ENCODE data around the gene RXFP1. TPM values are rescaled to one million over a fixed set of nuclear protein-coding genes. Genes with fewer than 3 reads are reported as not detected.

Gene RXFP1
- total RNA-seq, 1 donor from 2014 or later, result not detected

DNA sequence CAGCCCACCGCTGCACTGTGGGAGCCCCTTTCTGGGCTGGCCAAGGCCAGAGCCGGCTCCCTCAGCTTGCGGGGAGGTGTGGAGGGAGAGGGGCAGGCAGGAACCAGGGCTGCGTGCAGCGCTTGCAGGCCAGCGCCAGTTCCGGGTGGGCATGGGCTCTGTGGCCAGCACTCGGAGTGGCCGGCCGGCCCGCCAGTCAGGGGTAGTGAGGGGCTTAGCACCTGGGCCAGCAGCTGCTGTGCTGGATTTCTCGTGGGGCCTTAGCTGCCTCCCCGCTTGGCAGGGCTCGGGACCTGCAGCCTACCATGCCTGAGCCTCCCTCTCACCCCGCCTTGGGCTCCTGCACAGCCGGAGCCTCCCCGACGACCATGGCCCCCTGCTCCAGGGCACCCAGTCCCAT, 45.2 kb downstream of the RXFP1 start:
- no peaks in the 10 kb centered on the region for H3K4me1 Mint-ChIP-seq (ENCODE audit: low read depth)
- DNase-seq (ENCODE audit: low spot score), result no peak
- peaks cover 2% of the 10 kb centered on the region for H3K27me3 Mint-ChIP-seq (ENCODE audit: insufficient read depth)

DNA sequence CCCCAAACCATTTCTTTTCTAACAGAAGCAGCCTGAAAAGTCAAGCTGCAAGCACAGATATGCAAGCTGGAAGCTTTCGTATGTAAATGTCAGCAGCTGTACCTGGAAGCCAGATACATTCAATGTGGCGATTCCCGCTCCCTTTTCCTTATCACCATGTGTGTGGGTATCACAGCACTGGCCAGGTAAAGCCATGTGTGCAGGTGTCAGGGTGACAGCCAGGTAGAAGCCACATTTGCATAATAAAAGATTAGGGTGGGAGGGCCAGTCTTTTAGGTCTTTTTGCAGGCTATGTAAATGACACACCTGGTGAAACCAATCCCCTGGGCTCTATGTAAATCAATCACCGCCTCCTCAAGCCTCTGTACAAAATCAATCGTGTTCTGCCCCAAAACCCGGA, 50.1 kb downstream of the RXFP1 start:
- H3K4me3 Mint-ChIP-seq, result no peak overlapping the region
- H3K27ac Mint-ChIP-seq, result no peak overlapping the region
- no peak for DNase-seq (ENCODE audit: low spot score)
- H3K27me3 Mint-ChIP-seq (ENCODE audit: insufficient read depth), result no peaks in the 10 kb centered on the region
- H3K4me1 Mint-ChIP-seq (ENCODE audit: low read depth), result no peaks in the 10 kb centered on the region
- no peaks in the 10 kb centered on the region for H3K36me3 Mint-ChIP-seq (ENCODE audit: low read depth)
- H3K9me3 Mint-ChIP-seq, result no peaks in the 10 kb centered on the region
- intact Hi-C loops (cut with micrococcal nuclease), result no loop called here

More for the DNA sequence above, 45.2 kb downstream of the RXFP1 start:
- Mint-ChIP-seq H3K4me3 (no peak overlapping the region), H3K9me3 (no peaks in the 10 kb centered on the region), H3K36me3 (ENCODE audit: low read depth) (no peaks in the 10 kb centered on the region), H3K27ac (no peak overlapping the region)
- intact Hi-C loops (cut with micrococcal nuclease), result no loop called here

- intact Hi-C loops (cut with micrococcal nuclease), result no loop called here
- H3K36me3 Mint-ChIP-seq (ENCODE audit: low read depth), result no peaks in the 10 kb centered on the region
- no peaks in the 10 kb centered on the region for H3K27me3 Mint-ChIP-seq (ENCODE audit: insufficient read depth)
- H3K4me3 Mint-ChIP-seq, result no peak overlapping the region
- no peaks in the 10 kb centered on the region for H3K9me3 Mint-ChIP-seq
- no peaks in the 10 kb centered on the region for H3K4me1 Mint-ChIP-seq (ENCODE audit: low read depth)
- no peak overlapping the region for H3K27ac Mint-ChIP-seq
- no peak for DNase-seq (ENCODE audit: low spot score)
Measured at GRCh38 chr4:158572608-158573007, 50.9 kb downstream of the RXFP1 start.

- H3K27ac Mint-ChIP-seq, result no peak overlapping the region
- H3K4me1 Mint-ChIP-seq (ENCODE audit: low read depth), result no peaks in the 10 kb centered on the region
- peaks cover 1% of the 10 kb centered on the region for H3K27me3 Mint-ChIP-seq (ENCODE audit: insufficient read depth)
- H3K4me3 Mint-ChIP-seq, result no peak overlapping the region
- intact Hi-C loops (cut with micrococcal nuclease), result no loop called here
- no peaks in the 10 kb centered on the region for H3K36me3 Mint-ChIP-seq (ENCODE audit: low read depth)
- no peak for DNase-seq (ENCODE audit: low spot score)
- no peaks in the 10 kb centered on the region for H3K9me3 Mint-ChIP-seq
Measured at GRCh38 chr4:158578476-158578875, 56.8 kb downstream of the RXFP1 start.

GRCh38 chr4:158580064-158580463, 58.4 kb downstream of the RXFP1 start:
- H3K27ac Mint-ChIP-seq, result no peak overlapping the region

DNA sequence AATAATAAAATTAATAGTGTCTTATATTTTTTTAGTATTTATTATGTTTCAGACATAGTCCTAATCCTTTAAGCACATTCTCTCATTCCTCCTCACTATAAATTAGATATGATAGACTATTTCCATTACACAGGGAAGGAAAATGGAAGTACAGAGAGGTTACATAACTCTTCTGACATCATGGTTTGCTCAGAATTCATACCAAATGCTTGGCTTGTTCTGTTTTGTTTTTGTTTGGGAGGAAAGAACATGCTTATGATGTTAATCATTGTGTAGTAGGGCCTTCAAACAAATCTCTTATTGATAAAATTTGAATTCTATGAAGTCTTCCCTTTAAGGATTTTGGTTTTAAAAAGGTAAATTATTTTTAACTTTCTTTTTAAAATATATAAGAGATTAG, 59.5 kb downstream of the RXFP1 start:
- peaks cover 1% of the 10 kb centered on the region for H3K27me3 Mint-ChIP-seq (ENCODE audit: insufficient read depth)
- intact Hi-C loops (cut with micrococcal nuclease), result no loop called here
- H3K9me3 Mint-ChIP-seq, result no peaks in the 10 kb centered on the region
- no peak for DNase-seq (ENCODE audit: low spot score)
- H3K27ac Mint-ChIP-seq, result no peak overlapping the region
- H3K36me3 Mint-ChIP-seq (ENCODE audit: low read depth), result no peaks in the 10 kb centered on the region
- H3K4me3 Mint-ChIP-seq, result no peak overlapping the region
- H3K4me1 Mint-ChIP-seq (ENCODE audit: low read depth), result no peaks in the 10 kb centered on the region

More at GRCh38 chr4:158580064-158580463, 58.4 kb downstream of the RXFP1 start:
- Mint-ChIP-seq H3K27me3 (ENCODE audit: insufficient read depth) (peaks cover 1% of the 10 kb centered on the region), H3K4me1 (ENCODE audit: low read depth) (no peaks in the 10 kb centered on the region), H3K9me3 (no peaks in the 10 kb centered on the region), H3K36me3 (ENCODE audit: low read depth) (no peaks in the 10 kb centered on the region), H3K4me3 (no peak overlapping the region)
- no peak for DNase-seq (ENCODE audit: low spot score)
- intact Hi-C loops (cut with micrococcal nuclease), result no loop called here

- no peak for DNase-seq (ENCODE audit: low spot score)
- H3K9me3 Mint-ChIP-seq, result no peaks in the 10 kb centered on the region
- H3K27me3 Mint-ChIP-seq (ENCODE audit: insufficient read depth), result peaks cover 7% of the 10 kb centered on the region
- no peak overlapping the region for H3K27ac Mint-ChIP-seq
- no peaks in the 10 kb centered on the region for H3K36me3 Mint-ChIP-seq (ENCODE audit: low read depth)
- H3K4me3 Mint-ChIP-seq, result no peak overlapping the region
- intact Hi-C loops (cut with micrococcal nuclease), result no loop called here
- no peaks in the 10 kb centered on the region for H3K4me1 Mint-ChIP-seq (ENCODE audit: low read depth)
Measured at GRCh38 chr4:158586881-158587280, 65.2 kb downstream of the RXFP1 start.

- peaks cover 10% of the 10 kb centered on the region for H3K27me3 Mint-ChIP-seq (ENCODE audit: insufficient read depth)
- H3K27ac Mint-ChIP-seq, result no peak overlapping the region
- H3K9me3 Mint-ChIP-seq, result no peaks in the 10 kb centered on the region
- H3K4me1 Mint-ChIP-seq (ENCODE audit: low read depth), result no peaks in the 10 kb centered on the region
- H3K4me3 Mint-ChIP-seq, result no peak overlapping the region
- intact Hi-C loops (cut with micrococcal nuclease), result no loop called here
- no peaks in the 10 kb centered on the region for H3K36me3 Mint-ChIP-seq (ENCODE audit: low read depth)
- no peak for DNase-seq (ENCODE audit: low spot score)
Measured at GRCh38 chr4:158588285-158588684, 66.6 kb downstream of the RXFP1 start.

DNA sequence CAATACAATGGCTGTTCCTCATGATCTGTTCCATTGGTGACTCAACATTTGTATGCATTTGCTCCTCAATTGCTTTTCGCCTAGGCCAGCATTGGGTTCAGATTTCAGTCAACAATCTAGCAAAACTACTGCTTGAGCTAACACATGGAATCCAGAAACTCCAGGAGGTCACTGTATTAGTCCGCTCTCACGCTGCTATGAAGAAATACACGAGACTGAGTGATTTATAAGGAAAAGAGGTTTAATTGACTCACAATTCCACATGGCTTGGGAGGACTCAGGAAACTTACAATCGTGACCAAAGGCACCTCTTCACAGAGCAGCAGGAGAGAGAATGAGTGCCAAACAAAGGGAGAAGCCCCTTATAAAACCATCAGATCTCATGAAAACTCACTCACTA, 67.1 kb downstream of the RXFP1 start:
- DNase-seq (ENCODE audit: low spot score), result no peak
- Mint-ChIP-seq H3K36me3 (ENCODE audit: low read depth) (no peaks in the 10 kb centered on the region), H3K27me3 (ENCODE audit: insufficient read depth) (peaks cover 8% of the 10 kb centered on the region), H3K4me3 (no peak overlapping the region), H3K4me1 (ENCODE audit: low read depth) (no peaks in the 10 kb centered on the region), H3K9me3 (no peaks in the 10 kb centered on the region), H3K27ac (no peak overlapping the region)
- intact Hi-C loops (cut with micrococcal nuclease), result no loop called here

DNA sequence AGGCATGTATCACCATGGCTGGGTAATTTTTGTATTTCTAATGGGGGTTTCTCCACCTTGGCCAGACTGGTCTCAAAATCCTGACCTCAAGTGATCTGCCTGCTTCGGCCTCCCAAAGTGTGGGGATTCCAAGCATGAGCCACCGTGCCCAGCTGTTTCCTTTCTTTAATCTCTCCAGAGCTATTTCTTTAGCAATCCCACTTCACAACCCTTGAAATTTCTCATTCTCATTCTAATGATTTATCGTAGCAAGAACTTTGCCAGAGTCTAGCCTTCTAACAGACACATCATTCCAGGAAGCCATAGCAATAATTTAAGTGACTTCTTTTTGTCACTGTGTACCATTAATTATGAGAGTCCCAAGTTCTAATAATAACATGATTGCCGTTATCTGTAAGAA, 68.6 kb downstream of the RXFP1 start:
- no peak for DNase-seq (ENCODE audit: low spot score)
- peaks cover 8% of the 10 kb centered on the region for H3K27me3 Mint-ChIP-seq (ENCODE audit: insufficient read depth)
- no peak overlapping the region for H3K27ac Mint-ChIP-seq
- H3K4me3 Mint-ChIP-seq, result no peak overlapping the region
- no peaks in the 10 kb centered on the region for H3K4me1 Mint-ChIP-seq (ENCODE audit: low read depth)
- H3K36me3 Mint-ChIP-seq (ENCODE audit: low read depth), result no peaks in the 10 kb centered on the region
- H3K9me3 Mint-ChIP-seq, result no peaks in the 10 kb centered on the region
- intact Hi-C loops (cut with micrococcal nuclease), result no loop called here

- H3K4me1 Mint-ChIP-seq (ENCODE audit: low read depth), result no peaks in the 10 kb centered on the region
Measured at GRCh38 chr4:158590824-158591223, 69.1 kb downstream of the RXFP1 start.

DNA sequence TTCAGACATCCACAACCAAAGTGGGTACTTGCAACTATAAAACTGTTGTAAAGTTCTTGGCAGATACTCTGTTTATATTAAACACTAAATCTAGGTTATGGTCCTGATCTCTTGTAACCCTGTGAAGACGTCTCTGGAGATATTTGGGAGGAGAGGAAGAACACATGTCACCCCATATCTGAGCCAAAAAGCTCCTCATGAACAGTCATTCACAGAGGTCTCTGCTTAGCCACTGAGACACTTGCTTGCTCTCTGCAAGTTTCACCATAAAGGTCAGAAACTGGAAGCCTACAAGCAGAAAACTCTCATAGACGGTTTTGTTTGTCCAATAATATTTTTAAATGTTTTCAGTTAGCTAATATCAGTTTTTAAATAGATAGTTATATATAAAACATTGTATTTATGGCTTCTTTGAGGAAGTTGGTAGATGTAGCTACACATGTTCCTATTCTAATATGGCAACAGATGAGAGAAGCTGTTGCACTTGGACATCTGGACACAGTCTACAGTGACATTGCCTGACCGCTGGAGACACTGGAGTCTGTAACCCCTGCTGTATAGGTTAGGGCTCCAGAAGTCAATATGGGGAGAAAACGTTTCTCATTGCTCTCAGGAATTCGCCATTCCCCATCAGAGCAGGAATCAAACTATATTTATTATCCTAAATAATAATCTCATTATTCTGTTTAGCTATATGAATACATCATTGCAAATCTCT, 76.4 kb downstream of the RXFP1 start:
- intact Hi-C loops (cut with micrococcal nuclease), result no loop called here
- Mint-ChIP-seq H3K27me3 (ENCODE audit: insufficient read depth) (peaks cover 14% of the 10 kb centered on the region), H3K4me3 (no peak overlapping the region), H3K36me3 (ENCODE audit: low read depth) (no peaks in the 10 kb centered on the region), H3K9me3 (no peaks in the 10 kb centered on the region), H3K27ac (no peak overlapping the region), H3K4me1 (ENCODE audit: low read depth) (no peaks in the 10 kb centered on the region)
- no peak for DNase-seq (ENCODE audit: low spot score)

More at GRCh38 chr4:158590824-158591223, 69.1 kb downstream of the RXFP1 start:
- no peak for DNase-seq (ENCODE audit: low spot score)
- H3K4me3 Mint-ChIP-seq, result no peak overlapping the region
- no peak overlapping the region for H3K27ac Mint-ChIP-seq
- peaks cover 8% of the 10 kb centered on the region for H3K27me3 Mint-ChIP-seq (ENCODE audit: insufficient read depth)
- intact Hi-C loops (cut with micrococcal nuclease), result no loop called here
- H3K36me3 Mint-ChIP-seq (ENCODE audit: low read depth), result no peaks in the 10 kb centered on the region
- H3K9me3 Mint-ChIP-seq, result no peaks in the 10 kb centered on the region

- Mint-ChIP-seq H3K27me3 (ENCODE audit: insufficient read depth) (peaks cover 16% of the 10 kb centered on the region), H3K4me3 (no peak overlapping the region), H3K36me3 (ENCODE audit: low read depth) (no peaks in the 10 kb centered on the region), H3K4me1 (ENCODE audit: low read depth) (no peaks in the 10 kb centered on the region), H3K27ac (no peak overlapping the region), H3K9me3 (no peaks in the 10 kb centered on the region)
- intact Hi-C loops (cut with micrococcal nuclease), result no loop called here
- no peak for DNase-seq (ENCODE audit: low spot score)
Measured at GRCh38 chr4:158599150-158599549, 77.5 kb downstream of the RXFP1 start.
